ENCODE results near the gene APC. TPM values are rescaled to one million over a fixed set of nuclear protein-coding genes. Genes with fewer than 3 reads are reported as not detected.

Gene APC
- total and polyA plus RNA-seq, 2 of the 8 experiments (the other 6 are each of a cell fraction or from before 2014, with no cell fraction given) = 6.8 to 41.9 TPM

DNA sequence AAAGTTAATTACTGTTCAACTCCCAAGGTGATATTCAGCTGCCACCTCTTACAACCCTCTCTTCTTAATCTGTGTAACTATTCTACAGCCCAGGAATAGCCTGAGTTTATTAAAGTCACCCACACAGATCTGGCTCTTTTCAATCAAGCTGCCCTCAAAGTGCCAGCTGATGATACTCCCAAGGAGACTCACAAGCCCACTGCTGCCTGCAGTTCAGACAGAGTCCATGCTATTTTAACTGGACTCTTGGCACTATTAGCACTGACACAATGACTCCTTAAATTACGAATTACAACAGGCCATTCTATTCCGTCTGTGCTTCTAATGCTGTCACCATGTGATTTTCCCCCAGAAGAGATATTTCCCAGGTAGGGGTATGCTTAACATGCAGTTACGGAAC is 158.0 kb downstream of the APC start:
- TF ChIP-seq, protein P1, sequence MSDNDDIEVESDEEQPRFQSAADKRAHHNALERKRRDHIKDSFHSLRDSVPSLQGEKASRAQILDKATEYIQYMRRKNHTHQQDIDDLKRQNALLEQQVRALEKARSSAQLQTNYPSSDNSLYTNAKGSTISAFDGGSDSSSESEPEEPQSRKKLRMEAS (IDR thresholded peaks at IDR 0.05) = no peak
- TF ChIP-seq SAP30 (IDR thresholded peaks at IDR 0.05; ENCODE audit: insufficient read depth, insufficient replicate concordance, low read length) (no peak), FOSL1 (IDR thresholded peaks at IDR 0.05; ENCODE audit: insufficient read depth, low read depth, low read length) (no peak), SP2 (IDR thresholded peaks at IDR 0.05; ENCODE audit: low read length) (no peak), HDAC6 (IDR thresholded peaks at IDR 0.05; ENCODE audit: low read depth, low read length) (no peak)
- no peaks in the 10 kb centered on the region for H3K27me3 ChIP-seq (replicated peaks in 1 of 4; ENCODE audit: control insufficient read depth in 3 of 4, extremely low read depth in 1 of 4, insufficient read depth in 3 of 4, low read length in 3 of 4)
- FAIRE-seq (no peak), DNase-seq (ENCODE audit: low read depth in 1 of 2, low spot score in 2 of 2) (no peak)
- no peaks in the 10 kb centered on the region for H4K20me1 ChIP-seq (replicated peaks in 1 of 2; ENCODE audit: control insufficient read depth in 1 of 2, insufficient read depth in 2 of 2, low read length in 2 of 2)
- no peak overlapping the region for H4K5ac ChIP-seq (ENCODE audit: insufficient read length, low read depth, low read length)
- no peak overlapping the region for H2AK5ac ChIP-seq (ENCODE audit: low read depth, low read length)
- H2BK120ac ChIP-seq (replicated peaks; ENCODE audit: low read depth, low read length) = no peak overlapping the region
- no peak overlapping the region for H3K4ac ChIP-seq (replicated peaks; ENCODE audit: insufficient read length, low read depth, low read length)
- no peak overlapping the region for H2BK5ac ChIP-seq (ENCODE audit: low read depth, low read length)
- no peak overlapping the region for H4K8ac ChIP-seq (ENCODE audit: extremely low read depth, insufficient read depth, low read length)
- H3K79me1 ChIP-seq (ENCODE audit: low read depth, low read length) = no peaks in the 10 kb centered on the region
- 90% methylated on average over 3 of the region's 3 CpGs; no CpG with 5 or more reads in 1 of the 2 experiments for WGBS, 2 experiments (ENCODE audit: extremely low coverage in 1 of 2, insufficient coverage in 1 of 2, insufficient read length in 1 of 2, insufficient replicate concordance in 2 of 2, low coverage in 1 of 2, low lambda C conversion rate in 2 of 2, missing lambda C conversion rate in 1 of 2)
- no peak overlapping the region for H4K91ac ChIP-seq (replicated peaks; ENCODE audit: insufficient read length, low read length)
- H3K9ac ChIP-seq (replicated peaks in 1 of 4; ENCODE audit: extremely low read depth in 1 of 4, low read depth in 3 of 4, low read length in 3 of 4) = no peak overlapping the region
- no peaks in the 10 kb centered on the region for H3K9me3 ChIP-seq (ENCODE audit: insufficient read depth in 2 of 2, low read depth in 1 of 2, low read length in 1 of 2)
- H2BK15ac ChIP-seq (ENCODE audit: low read length) = no peak overlapping the region
- H3K23me2 ChIP-seq (ENCODE audit: low read depth, low read length) = no peaks in the 10 kb centered on the region
- no peak overlapping the region for H2BK12ac ChIP-seq (ENCODE audit: low read depth, low read length)
- H3K23ac ChIP-seq (ENCODE audit: insufficient read length) = no peak overlapping the region
- H3K4me3 ChIP-seq (ENCODE audit: extremely low read depth in 1 of 4, insufficient read depth in 2 of 4, low read depth in 3 of 4, low read length in 4 of 4) = no peak overlapping the region
- no peak overlapping the region for H2BK20ac ChIP-seq (ENCODE audit: low read length)
- no peak overlapping the region for H3K4me2 ChIP-seq (ENCODE audit: insufficient read depth in 1 of 2, low read depth in 2 of 2, low read length in 2 of 2)
- H3K79me2 ChIP-seq (ENCODE audit: control insufficient read depth in 1 of 2, insufficient read depth in 2 of 2, low read length in 2 of 2) = no peaks in the 10 kb centered on the region
- H3K4me1 ChIP-seq (replicated peaks in 1 of 4; ENCODE audit: control insufficient read depth in 3 of 4, insufficient read depth in 4 of 4, low read length in 3 of 4) = no peaks in the 10 kb centered on the region
- H3K18ac ChIP-seq (ENCODE audit: extremely low read depth, low read length) = no peak overlapping the region
- POLR2A ChIA-PET (ENCODE audit: partially characterized antibody) = interaction anchor here (0.6 to 2.0 kb wide), 4 partner anchors 11 to 116 kb away, joined by 3 to 4 read pairs (median 3); partner anchors contain the start of gene SRP19
- no peak overlapping the region for H3K14ac ChIP-seq (ENCODE audit: insufficient read length)
- no peak overlapping the region for H2AFZ ChIP-seq (ENCODE audit: low read length)
- no peak overlapping the region for H3K56ac ChIP-seq (replicated peaks; ENCODE audit: insufficient read length, low read depth, low read length)
- CTCF ChIA-PET (ENCODE audit: partially characterized antibody) = interaction anchor here (0.6 to 3.0 kb wide), 13 partner anchors 8 to 429 kb away, joined by 3 to 22 read pairs (median 3); no protein-coding TSS in a partner anchor
- peaks cover 0 to 16% (median 3%) of the 10 kb centered on the region in 4 experiments; a peak in 2 of 8 replicates for H3K36me3 ChIP-seq (ENCODE audit: control insufficient read depth in 2 of 4, insufficient read depth in 4 of 4, low read length in 3 of 4)
- H3K27ac ChIP-seq (ENCODE audit: low read depth, low read length) = no peak overlapping the region
